Measurements from ENCODE around the gene SFI1.

SFI1 gene

GRCh38 chr22:31602259-31602952 is 106.1 kb downstream of the SFI1 start:
- Histone ChIP-seq H3K27ac (ENCODE audit: low read depth, low read length) (no peak overlapping the region), H3K9ac (ENCODE audit: low read depth, low read length) (no peak overlapping the region), H3K36me3 (ENCODE audit: insufficient read depth, low read length) (0 out of 2 replicates have a peak, but pooled peaks cover 2% of the 10 kb centered on the region), H3K4me1 (ENCODE audit: insufficient read depth, low read length) (no peaks in the 10 kb centered on the region), H3K4me3 (ENCODE audit: low read length) (no peak overlapping the region), H3K27me3 (ENCODE audit: insufficient read depth, low read length) (no peaks in the 10 kb centered on the region), H3K9me3 (ENCODE audit: insufficient read depth, low read depth, low read length) (no peaks in the 10 kb centered on the region)
- 86% methylated on average over 11 of the region's 11 CpGs for WGBS

GRCh38 chr22:31603081-31603525 is 106.8 kb downstream of the SFI1 start:
- WGBS, result 93% methylated on average over 10 of the region's 10 CpGs
- H3K27ac ChIP-seq (ENCODE audit: low read depth, low read length), result no peak overlapping the region
- no peaks in the 10 kb centered on the region for H3K4me1 ChIP-seq (ENCODE audit: insufficient read depth, low read length)
- no peaks in the 10 kb centered on the region for H3K9me3 ChIP-seq (ENCODE audit: insufficient read depth, low read depth, low read length)
- no peaks in the 10 kb centered on the region for H3K27me3 ChIP-seq (ENCODE audit: insufficient read depth, low read length)
- H3K4me3 ChIP-seq (ENCODE audit: low read length), result no peak overlapping the region
- H3K36me3 ChIP-seq (ENCODE audit: insufficient read depth, low read length), result 0 out of 2 replicates have a peak, but pooled peaks cover 2% of the 10 kb centered on the region
- H3K9ac ChIP-seq (ENCODE audit: low read depth, low read length), result no peak overlapping the region

- H3K36me3 ChIP-seq (ENCODE audit: insufficient read depth, low read length), result 0 out of 2 replicates have a peak, but pooled peaks cover 2% of the 10 kb centered on the region
- no peak overlapping the region for H3K9ac ChIP-seq (ENCODE audit: low read depth, low read length)
- no peaks in the 10 kb centered on the region for H3K4me1 ChIP-seq (ENCODE audit: insufficient read depth, low read length)
- no peaks in the 10 kb centered on the region for H3K27me3 ChIP-seq (ENCODE audit: insufficient read depth, low read length)
- H3K4me3 ChIP-seq (ENCODE audit: low read length), result no peak overlapping the region
- H3K27ac ChIP-seq (ENCODE audit: low read depth, low read length), result no peak overlapping the region
- WGBS, result 92% methylated on average over 5 of the region's 5 CpGs
- no peaks in the 10 kb centered on the region for H3K9me3 ChIP-seq (ENCODE audit: insufficient read depth, low read depth, low read length)
Observed at GRCh38 chr22:31603574-31603973, 107.2 kb downstream of the SFI1 start.

GRCh38 chr22:31604137-31604705 is 107.9 kb downstream of the SFI1 start:
- H3K27me3 ChIP-seq (ENCODE audit: insufficient read depth, low read length), result no peaks in the 10 kb centered on the region
- 0 out of 2 replicates have a peak, but pooled peaks cover 2% of the 10 kb centered on the region for H3K36me3 ChIP-seq (ENCODE audit: insufficient read depth, low read length)
- WGBS, result 93% methylated on average over 13 of the region's 14 CpGs
- H3K4me3 ChIP-seq (ENCODE audit: low read length), result no peak overlapping the region
- H3K27ac ChIP-seq (ENCODE audit: low read depth, low read length), result no peak overlapping the region
- H3K4me1 ChIP-seq (ENCODE audit: insufficient read depth, low read length), result no peaks in the 10 kb centered on the region
- H3K9ac ChIP-seq (ENCODE audit: low read depth, low read length), result no peak overlapping the region
- no peaks in the 10 kb centered on the region for H3K9me3 ChIP-seq (ENCODE audit: insufficient read depth, low read depth, low read length)

GRCh38 chr22:31604746-31605705 is 108.7 kb downstream of the SFI1 start:
- WGBS, result 92% methylated on average over 17 of the region's 17 CpGs
- H3K9me3 ChIP-seq (ENCODE audit: insufficient read depth, low read depth, low read length), result no peaks in the 10 kb centered on the region
- H3K9ac ChIP-seq (ENCODE audit: low read depth, low read length), result no peak overlapping the region
- no peaks in the 10 kb centered on the region for H3K4me1 ChIP-seq (ENCODE audit: insufficient read depth, low read length)
- H3K36me3 ChIP-seq (ENCODE audit: insufficient read depth, low read length), result 0 out of 2 replicates have a peak, but pooled peaks cover 2% of the 10 kb centered on the region
- H3K27me3 ChIP-seq (ENCODE audit: insufficient read depth, low read length), result no peaks in the 10 kb centered on the region
- H3K4me3 ChIP-seq (ENCODE audit: low read length), result no peak overlapping the region
- H3K27ac ChIP-seq (ENCODE audit: low read depth, low read length), result no peak overlapping the region

- H3K4me3 ChIP-seq (ENCODE audit: low read length), result no peak overlapping the region
- no peak overlapping the region for H3K9ac ChIP-seq (ENCODE audit: low read depth, low read length)
- H3K27ac ChIP-seq (ENCODE audit: low read depth, low read length), result no peak overlapping the region
- H3K36me3 ChIP-seq (ENCODE audit: insufficient read depth, low read length), result 0 out of 2 replicates have a peak, but pooled peaks cover 2% of the 10 kb centered on the region
- H3K27me3 ChIP-seq (ENCODE audit: insufficient read depth, low read length), result no peaks in the 10 kb centered on the region
- no peaks in the 10 kb centered on the region for H3K4me1 ChIP-seq (ENCODE audit: insufficient read depth, low read length)
- WGBS, result 93% methylated on average over 9 of the region's 9 CpGs
- no peaks in the 10 kb centered on the region for H3K9me3 ChIP-seq (ENCODE audit: insufficient read depth, low read depth, low read length)
Observed at GRCh38 chr22:31605851-31606585, 109.7 kb downstream of the SFI1 start.

GRCh38 chr22:31607696-31608095 is 111.4 kb downstream of the SFI1 start:
- H3K9me3 ChIP-seq (ENCODE audit: insufficient read depth, low read depth, low read length), result no peaks in the 10 kb centered on the region
- no peak overlapping the region for H3K27ac ChIP-seq (ENCODE audit: low read depth, low read length)
- 89% methylated on average over 7 of the region's 7 CpGs for WGBS
- H3K36me3 ChIP-seq (ENCODE audit: insufficient read depth, low read length), result 0 out of 2 replicates have a peak, but pooled peaks cover 2% of the 10 kb centered on the region
- H3K9ac ChIP-seq (ENCODE audit: low read depth, low read length), result no peak overlapping the region
- no peaks in the 10 kb centered on the region for H3K4me1 ChIP-seq (ENCODE audit: insufficient read depth, low read length)
- H3K4me3 ChIP-seq (ENCODE audit: low read length), result no peak overlapping the region
- no peaks in the 10 kb centered on the region for H3K27me3 ChIP-seq (ENCODE audit: insufficient read depth, low read length)

- no peaks in the 10 kb centered on the region for H3K9me3 ChIP-seq (ENCODE audit: insufficient read depth, low read depth, low read length)
- H3K27me3 ChIP-seq (ENCODE audit: insufficient read depth, low read length), result no peaks in the 10 kb centered on the region
- 92% methylated on average over 10 of the region's 10 CpGs for whole genome bisulfite sequencing
- no peak overlapping the region for H3K4me3 ChIP-seq (ENCODE audit: low read length)
- no peak overlapping the region for H3K9ac ChIP-seq (ENCODE audit: low read depth, low read length)
- no peaks in the 10 kb centered on the region for H3K36me3 ChIP-seq (ENCODE audit: insufficient read depth, low read length)
- no peaks in the 10 kb centered on the region for H3K4me1 ChIP-seq (ENCODE audit: insufficient read depth, low read length)
- no peak overlapping the region for H3K27ac ChIP-seq (ENCODE audit: low read depth, low read length)
Observed at GRCh38 chr22:31609716-31610115, 113.4 kb downstream of the SFI1 start.

GRCh38 chr22:31610611-31611010 is 114.3 kb downstream of the SFI1 start:
- Histone ChIP-seq H3K4me3 (ENCODE audit: low read length) (no peak overlapping the region), H3K9ac (ENCODE audit: low read depth, low read length) (no peak overlapping the region), H3K36me3 (ENCODE audit: insufficient read depth, low read length) (no peaks in the 10 kb centered on the region), H3K4me1 (ENCODE audit: insufficient read depth, low read length) (no peaks in the 10 kb centered on the region), H3K27ac (ENCODE audit: low read depth, low read length) (no peak overlapping the region), H3K27me3 (ENCODE audit: insufficient read depth, low read length) (no peaks in the 10 kb centered on the region), H3K9me3 (ENCODE audit: insufficient read depth, low read depth, low read length) (no peaks in the 10 kb centered on the region)
- WGBS, result 92% methylated on average over 6 of the region's 6 CpGs

GRCh38 chr22:31611061-31611760 is 114.9 kb downstream of the SFI1 start:
- H3K27me3 ChIP-seq (ENCODE audit: insufficient read depth, low read length), result no peaks in the 10 kb centered on the region
- no peaks in the 10 kb centered on the region for H3K4me1 ChIP-seq (ENCODE audit: insufficient read depth, low read length)
- no peak overlapping the region for H3K27ac ChIP-seq (ENCODE audit: low read depth, low read length)
- H3K36me3 ChIP-seq (ENCODE audit: insufficient read depth, low read length), result no peaks in the 10 kb centered on the region
- 87% methylated on average over 16 of the region's 16 CpGs for WGBS
- no peak overlapping the region for H3K9ac ChIP-seq (ENCODE audit: low read depth, low read length)
- H3K4me3 ChIP-seq (ENCODE audit: low read length), result no peak overlapping the region
- H3K9me3 ChIP-seq (ENCODE audit: insufficient read depth, low read depth, low read length), result no peaks in the 10 kb centered on the region

All from HUES64 (cell line).